ENCODE measurements around the gene CHURC1.

DNA sequence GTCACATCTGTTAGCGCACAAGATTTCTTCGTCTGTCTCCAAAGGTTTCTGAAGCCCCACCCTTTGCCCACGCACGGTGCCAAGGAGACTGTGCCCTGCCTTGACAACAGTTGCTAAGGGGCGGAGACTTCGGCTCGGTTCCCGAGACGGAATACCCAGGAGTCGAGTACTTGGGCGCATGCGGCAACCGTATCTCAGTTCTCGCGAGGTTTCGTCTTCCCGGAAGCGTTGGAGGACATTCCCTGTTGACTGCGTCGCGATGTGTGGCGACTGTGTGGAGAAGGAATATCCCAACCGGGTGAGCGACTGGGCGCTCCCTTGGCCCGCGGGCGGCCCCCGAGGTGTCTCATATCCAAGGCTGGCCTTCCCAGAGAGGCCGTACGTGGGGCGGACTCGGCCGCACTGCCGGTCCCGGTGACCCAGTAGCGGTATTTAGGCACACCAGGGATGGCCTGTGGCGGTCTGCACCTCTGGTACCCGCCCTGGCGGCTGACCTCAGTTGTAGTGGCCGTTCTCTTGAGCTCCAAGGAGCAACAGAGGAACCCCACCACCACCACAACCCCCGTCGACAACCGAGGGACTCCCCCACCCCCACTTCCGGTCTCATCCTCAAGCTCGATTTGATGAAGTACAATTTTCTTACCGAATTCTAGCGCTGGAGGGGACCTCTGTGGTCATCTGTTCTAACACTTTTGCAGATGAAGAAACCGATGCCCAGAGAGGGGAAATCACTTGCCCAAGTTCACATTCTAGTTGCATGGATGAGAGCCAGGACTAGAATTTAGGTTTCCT lies at the start of gene CHURC1:
- no peak for TF ChIP-seq EZH2 (IDR thresholded peaks at IDR 0.05; ENCODE audit: borderline replicate concordance, low read depth, low read length, poor library complexity, severe bottlenecking)
- TF ChIP-seq, protein P1, sequence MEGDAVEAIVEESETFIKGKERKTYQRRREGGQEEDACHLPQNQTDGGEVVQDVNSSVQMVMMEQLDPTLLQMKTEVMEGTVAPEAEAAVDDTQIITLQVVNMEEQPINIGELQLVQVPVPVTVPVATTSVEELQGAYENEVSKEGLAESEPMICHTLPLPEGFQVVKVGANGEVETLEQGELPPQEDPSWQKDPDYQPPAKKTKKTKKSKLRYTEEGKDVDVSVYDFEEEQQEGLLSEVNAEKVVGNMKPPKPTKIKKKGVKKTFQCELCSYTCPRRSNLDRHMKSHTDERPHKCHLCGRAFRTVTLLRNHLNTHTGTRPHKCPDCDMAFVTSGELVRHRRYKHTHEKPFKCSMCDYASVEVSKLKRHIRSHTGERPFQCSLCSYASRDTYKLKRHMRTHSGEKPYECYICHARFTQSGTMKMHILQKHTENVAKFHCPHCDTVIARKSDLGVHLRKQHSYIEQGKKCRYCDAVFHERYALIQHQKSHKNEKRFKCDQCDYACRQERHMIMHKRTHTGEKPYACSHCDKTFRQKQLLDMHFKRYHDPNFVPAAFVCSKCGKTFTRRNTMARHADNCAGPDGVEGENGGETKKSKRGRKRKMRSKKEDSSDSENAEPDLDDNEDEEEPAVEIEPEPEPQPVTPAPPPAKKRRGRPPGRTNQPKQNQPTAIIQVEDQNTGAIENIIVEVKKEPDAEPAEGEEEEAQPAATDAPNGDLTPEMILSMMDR (conservative IDR thresholded peaks at IDR 0.05; ENCODE audit: low read depth, low read length), result no peak

Data from A673 (cell line).